Measurements from ENCODE around the gene CHSY1.

CHSY1 gene

DNA sequence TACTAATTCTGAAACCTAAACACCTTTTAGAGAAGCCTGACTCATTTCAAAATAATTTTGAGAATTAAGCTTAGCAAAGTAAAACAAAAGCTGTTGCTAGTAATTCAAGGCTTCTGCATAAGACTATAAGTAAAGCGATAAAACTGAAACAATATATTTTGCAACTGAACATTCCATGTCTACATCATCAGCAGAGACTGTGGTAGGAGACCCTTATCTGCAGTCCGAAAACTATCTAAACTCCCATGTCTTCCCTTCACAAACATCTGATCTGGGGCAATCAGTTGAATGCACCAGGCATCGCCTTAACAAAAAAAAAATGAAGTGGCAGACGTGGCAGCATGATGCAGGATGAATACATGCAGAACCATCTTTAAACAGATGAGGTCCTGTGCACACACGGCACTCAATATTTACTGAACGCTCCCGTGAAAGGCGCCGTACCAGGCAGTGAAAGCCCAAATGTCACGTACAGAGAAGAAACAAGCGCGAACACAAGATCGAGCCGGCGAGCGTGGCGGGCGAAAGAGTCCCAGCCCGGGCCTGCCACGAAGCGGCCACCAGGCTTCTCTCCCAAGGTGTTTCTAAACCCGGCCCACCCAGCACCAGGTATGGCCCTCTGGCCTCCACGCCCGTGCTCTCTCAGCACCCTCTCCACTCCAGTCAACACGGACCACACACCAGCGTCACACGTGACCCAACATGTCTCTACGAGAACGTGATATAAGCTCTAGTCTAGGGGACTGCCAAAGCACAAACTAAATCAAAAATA is 63.0 kb downstream of the CHSY1 start:
- DNase-seq (ENCODE audit: low read depth in 2 of 2) = no peak

DNA sequence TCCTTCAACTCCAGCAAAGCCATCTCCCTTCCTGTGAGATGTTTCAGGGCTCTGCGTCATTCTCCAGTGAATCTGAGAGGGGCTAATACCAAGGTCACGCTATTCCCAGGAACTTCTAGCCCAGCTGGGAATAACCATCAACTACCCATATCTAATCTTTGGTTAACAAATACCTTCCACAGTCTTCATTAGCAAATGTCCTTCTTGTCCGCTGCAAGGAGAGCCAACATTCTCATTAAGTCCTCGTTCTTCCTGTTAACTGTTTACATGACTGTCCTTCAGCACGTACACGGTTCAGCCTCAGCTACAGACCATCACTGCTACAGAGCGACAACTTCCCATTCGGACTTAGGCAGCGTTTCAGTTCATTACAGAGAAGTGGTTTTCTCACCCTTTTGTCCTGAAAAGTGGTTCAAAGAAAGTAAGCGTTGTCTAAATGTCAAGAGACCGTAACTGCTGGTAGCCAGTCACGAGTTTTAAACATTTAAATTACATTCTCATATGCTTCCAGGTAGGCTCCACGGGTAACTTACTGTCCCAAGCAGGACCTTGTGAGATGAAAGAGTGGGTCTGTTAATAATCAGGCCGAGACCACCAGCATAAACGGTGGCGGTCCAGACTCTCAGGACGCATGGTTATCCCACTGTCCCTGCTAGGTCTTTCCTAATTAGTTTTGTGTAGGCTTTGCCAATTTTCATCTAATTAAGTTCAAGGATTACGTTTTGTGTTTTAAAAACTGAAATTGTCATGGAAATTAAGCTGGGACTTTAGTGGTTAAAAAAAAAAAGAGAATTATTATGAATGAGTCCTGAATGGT is 63.8 kb downstream of the CHSY1 start:
- DNase-seq (ENCODE audit: low read depth in 2 of 2) = no peak

DNA sequence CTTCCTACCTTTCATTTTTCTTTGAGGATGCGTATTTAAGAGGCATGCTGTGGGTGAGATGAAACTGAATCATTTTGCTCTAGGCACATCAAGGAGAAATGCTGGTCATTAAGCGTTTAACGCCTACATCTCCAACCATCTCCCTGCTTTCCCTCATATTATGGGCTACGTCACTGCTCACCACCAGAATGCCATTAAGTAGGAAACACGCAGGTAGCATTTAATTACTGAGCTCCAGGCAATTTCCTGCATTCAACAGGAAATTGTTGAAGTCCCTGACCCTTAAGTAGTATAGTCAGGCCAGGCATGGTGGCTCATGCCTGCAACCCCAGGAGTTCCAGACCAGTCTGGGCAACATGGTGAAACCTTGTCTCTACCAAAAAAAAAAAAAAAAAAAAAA is 66.1 kb downstream of the CHSY1 start:
- DNase-seq (ENCODE audit: low read depth in 2 of 2) = no peak

DNA sequence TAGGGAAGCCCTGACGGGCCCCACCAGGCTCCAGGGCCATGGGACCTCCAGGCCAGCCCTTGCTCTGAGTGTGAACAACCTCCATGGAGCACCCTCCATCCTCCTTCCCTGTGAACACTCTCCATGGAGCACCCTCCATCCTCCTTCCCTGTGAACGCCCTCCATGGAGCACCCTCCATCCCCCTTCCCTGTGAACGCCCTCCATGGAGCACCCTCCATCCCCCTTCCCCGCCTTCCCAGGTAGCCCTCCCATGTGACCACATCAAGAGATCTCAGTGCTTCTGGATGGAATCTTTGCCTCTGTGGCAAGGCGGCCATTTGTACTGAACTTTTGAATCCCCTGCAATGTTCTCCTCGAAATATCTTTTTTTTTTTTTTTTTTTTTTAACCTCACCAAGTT is 66.5 kb downstream of the CHSY1 start:
- DNase-seq (ENCODE audit: low read depth in 2 of 2) = no peak

DNA sequence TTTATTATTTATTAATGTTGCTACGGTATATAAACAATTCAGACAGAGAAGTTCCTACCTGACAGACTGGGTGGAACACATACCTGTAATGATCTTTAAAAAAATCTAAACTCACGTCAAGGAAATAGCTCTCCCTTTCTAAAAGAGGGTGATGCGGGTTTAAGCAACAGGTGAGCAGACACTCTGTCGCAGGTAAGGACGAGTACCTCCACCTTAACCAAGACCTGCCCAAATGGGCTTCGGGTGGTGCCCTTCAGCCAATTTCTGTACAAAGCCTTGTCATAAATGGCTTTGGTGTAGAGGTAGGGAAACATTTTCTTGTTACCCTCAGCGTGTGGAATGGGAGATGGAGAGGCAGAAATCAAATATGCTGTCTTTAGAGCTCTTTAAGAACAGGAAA is 67.0 kb downstream of the CHSY1 start:
- DNase-seq (ENCODE audit: low read depth in 2 of 2) = no peak

DNA sequence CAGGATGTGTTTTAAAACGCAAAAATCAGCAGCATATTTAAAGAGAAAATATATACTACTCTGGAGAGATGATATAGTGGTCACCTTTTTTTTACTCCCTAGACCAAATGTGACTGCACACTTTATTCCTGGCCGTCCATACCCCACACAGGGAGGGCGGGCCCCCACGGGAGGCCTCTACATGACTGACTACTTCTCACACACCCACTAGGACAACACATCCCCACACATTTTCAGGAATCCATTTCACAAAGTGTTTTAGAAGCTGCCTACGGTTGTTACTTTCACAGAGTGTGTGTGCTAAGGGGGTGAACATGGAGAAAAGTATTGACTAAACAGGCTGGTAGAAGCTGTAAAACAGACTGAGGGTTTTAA is 67.9 kb downstream of the CHSY1 start:
- no peak for DNase-seq (ENCODE audit: low read depth in 2 of 2)

DNA sequence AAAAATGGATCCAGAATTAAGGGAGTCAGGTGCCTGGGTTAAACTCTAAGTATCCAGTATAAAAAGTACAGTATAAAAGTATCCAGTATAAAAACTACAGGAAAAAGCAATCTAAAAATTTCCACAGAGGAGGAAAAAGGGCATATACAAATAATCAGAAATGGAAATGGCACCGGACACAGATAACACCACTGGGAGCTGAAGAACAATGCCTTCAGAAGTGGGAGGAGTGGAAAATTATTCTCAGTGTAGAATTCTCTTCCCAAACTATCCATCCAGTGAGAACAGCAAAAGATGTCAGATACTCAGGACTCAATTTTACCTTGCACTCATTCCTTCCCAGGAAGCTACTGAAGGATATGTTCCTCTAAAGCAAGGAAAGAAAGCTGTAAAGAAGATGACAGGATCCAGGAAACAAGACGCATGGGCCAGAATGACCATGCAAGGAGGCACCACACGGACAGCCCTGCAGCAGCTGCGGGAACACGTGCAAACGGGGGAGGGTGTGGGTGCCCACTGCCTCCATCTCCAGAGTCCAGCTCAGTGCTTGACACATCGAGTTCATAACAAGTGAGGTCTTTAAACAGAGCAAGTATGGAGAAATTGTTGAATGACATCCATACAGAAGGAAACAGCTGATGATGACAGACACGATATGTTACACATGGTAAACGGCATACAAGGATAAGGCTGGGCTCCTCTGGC is 68.5 kb downstream of the CHSY1 start:
- no peak for DNase-seq (ENCODE audit: low read depth in 2 of 2)

DNA sequence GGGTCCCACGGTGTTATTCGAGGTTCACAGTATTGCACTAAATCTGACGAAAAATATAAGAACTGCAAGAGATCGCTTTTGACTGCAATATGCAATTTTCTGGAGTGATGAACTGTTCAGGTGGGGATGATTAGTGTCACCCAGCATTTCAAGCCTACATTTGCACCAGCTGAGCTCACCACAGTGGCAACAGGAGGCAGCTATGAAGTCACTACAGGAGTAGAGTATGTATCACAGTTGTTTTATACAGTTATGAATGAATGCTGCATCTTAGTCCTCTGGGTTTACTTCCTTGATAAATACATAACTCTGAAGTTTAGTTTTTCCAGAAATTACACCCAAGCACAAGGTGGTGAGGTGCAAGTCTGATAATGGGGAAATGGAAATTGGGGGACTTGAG is 69.6 kb downstream of the CHSY1 start:
- no peak for DNase-seq (ENCODE audit: low read depth in 2 of 2)

DNA sequence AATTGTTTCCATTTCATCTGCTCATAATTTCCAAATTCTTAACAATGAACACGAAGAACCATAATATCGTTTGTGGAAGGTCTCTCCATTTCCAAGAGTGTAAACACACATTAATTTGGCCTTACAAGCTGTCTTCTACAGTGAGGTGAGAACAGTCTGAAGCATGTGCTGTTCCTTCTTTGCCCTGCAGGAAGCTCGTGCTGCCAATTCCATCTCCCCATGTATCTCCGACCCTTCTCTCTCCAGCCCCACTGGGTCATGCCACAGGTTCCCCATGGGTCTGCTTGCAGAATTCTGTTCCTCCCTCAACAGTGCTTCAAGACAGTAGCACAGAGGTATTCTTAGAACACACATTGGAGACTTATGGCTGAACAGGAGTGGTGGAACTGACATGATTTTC is 70.5 kb downstream of the CHSY1 start:
- no peak for DNase-seq (ENCODE audit: low read depth in 2 of 2)

DNA sequence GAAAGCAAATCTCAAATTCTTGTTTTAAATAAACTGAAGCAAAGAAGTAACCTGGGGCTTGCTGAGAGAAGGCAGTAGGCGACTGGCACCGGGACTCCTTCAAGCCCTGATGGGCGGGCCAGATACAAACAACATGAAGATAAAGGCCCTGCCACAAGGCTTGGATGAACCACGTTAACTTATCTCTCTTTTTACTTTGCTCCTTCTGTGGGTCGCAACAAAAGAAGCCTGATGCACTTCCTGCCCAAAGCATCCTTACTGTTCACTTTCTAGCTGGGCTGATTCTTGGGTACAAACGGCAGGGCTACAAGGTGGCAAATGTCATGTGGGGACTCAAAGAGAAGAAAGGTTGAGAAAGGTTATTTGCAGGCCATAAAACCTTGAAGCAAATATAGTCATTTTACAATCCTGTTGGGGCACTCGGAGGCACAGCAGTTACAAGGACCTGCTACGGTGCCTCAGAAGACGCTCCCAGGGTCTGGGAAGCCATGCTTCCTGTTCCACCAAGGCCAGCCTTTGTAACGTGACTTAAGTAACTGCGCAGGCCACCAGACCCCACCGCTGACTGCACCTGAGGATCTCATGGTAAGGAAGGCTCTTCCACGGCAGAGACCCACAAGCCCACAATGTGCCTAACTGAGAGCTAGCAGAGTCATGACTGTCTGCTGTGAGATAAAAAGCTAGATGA is 71.1 kb downstream of the CHSY1 start:
- DNase-seq (ENCODE audit: low read depth in 2 of 2) = no peak

DNA sequence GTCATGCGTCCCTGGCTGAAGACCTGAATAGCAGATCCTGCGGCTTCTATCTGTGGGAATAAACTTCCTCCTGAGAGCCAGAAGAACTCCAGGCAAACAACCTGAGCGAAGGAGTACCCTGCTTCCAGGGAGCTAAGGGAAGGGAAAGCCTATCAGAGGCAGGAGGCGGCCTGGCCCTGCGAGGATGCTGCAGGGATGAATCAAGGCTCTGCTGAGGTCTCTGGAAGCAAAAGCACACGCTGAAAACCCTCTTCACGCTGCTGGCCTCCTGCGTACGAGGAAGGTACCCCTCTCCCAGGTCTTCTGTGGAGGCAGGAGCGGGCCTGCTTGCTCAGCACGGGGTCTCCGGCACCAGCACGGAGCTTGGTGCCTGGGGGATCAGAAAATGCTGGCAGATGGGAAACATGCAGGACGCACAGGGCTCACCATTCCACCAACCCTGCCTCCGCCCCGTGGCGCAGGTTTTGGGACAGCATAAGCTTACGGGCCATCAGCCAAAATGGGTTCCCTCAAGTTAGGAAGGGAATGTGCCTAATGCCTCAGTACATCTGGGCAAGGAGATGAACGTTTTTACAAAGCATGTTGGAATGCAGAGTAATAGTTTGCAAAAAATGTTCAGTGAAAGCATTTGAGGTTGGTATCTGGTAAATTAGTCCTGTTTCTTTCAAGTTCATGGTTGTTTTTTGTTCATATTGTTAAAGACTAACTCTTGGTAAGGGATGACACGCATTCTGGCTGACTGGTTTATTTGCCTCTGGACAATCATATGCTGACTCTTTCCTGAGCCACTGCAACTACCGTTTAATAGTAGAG is 72.3 kb downstream of the CHSY1 start:
- no peak for DNase-seq (ENCODE audit: low read depth in 2 of 2)

DNA sequence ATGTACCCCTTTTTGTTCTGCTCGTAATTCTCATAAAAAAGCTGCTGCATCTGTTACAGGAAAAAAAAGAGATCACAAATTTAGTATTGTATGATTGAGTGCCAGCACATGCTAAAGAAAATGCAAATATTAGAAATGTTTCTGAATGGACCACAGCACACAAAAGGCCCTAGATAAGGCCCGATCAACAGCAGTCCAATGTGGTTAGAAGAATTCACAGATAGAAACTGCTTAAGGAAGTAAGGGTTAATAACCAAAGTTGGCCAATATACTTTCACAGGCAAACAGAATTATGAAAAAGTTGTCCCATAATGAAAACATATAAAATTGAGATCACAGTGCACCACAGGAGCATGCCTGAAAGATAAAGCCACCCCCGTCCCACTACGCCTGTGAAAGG is 72.9 kb downstream of the CHSY1 start:
- DNase-seq (ENCODE audit: low read depth in 2 of 2) = no peak

DNA sequence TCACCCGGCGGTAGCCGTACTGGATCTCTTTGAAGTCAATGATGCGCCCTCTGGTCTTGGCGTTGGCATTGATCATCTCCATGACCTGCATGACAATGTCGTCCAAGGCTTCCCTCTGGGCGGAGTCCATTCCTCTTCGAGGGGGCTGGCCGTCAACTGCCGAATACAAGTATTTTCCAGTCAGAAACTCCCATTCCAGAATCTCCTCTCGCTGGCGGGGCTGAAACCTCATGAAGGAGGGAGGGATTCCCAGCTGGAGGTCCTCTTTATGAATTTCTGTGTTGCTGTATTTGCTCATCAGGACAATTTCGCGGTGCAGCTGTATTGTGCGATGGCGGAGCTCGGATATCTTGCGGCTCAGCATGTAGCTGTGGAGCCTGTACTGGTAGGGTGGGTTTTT is 73.4 kb downstream of the CHSY1 start:
- no peak for DNase-seq (ENCODE audit: low read depth in 2 of 2)

DNA sequence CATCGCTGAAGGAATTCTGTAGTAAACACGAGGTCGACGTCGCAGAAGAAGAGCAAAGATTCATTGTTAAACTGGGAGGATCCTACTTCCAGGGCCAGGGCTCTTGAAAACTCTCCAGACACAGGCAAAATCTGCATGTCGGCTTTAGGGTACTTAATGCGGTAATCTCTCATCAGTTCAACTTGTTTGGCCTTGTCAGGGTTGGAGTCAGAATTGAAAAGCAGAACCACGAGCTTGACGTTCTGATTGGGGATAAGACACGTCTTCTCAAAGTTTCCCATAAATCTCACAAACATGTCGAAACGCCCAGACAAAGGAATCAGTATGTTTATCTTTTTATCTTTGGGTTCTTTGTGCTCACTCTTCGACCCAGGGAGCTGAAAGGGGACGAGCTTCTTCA is 74.0 kb downstream of the CHSY1 start:
- DNase-seq (ENCODE audit: low read depth in 2 of 2) = no peak

DNA sequence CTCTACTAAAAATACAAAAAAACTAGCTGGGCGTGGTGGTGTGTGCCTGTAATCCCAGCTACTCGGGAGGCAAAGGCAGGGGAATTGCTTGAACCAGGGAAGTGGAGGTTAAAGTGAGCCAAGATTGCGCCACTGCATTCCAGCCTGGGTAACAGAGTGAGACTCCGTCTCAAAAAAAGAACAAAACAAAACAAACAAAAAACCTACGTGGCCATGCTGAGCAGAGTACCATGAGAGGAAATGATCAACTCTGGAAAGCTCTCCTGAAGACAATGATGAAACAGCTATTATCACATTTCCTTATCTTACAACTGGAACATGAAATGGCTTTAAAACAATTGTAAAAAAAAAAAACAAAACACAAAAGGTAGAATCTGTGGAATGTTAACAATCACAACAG is 75.2 kb downstream of the CHSY1 start:
- DNase-seq (ENCODE audit: low read depth in 2 of 2) = no peak

DNA sequence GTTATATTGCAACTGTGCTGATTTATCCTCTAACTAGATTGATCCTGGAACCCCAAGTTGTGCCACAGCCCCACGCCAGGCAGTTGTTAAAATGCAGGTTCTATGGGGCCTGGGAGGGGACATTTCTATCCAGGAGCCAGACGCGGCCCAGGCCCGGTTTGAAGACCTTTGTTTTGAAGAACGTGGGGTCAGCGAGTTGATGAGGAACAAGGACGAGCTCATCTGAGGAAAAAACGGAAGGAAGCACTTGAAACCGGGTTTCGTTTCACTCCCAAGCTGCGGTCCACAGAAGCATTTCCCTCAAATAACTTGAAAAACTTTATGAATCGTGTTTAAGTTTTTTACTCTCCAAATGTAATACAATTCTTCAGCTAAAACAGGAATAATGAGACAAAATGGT is 76.4 kb downstream of the CHSY1 start:
- DNase-seq (ENCODE audit: low read depth in 2 of 2) = no peak

DNA sequence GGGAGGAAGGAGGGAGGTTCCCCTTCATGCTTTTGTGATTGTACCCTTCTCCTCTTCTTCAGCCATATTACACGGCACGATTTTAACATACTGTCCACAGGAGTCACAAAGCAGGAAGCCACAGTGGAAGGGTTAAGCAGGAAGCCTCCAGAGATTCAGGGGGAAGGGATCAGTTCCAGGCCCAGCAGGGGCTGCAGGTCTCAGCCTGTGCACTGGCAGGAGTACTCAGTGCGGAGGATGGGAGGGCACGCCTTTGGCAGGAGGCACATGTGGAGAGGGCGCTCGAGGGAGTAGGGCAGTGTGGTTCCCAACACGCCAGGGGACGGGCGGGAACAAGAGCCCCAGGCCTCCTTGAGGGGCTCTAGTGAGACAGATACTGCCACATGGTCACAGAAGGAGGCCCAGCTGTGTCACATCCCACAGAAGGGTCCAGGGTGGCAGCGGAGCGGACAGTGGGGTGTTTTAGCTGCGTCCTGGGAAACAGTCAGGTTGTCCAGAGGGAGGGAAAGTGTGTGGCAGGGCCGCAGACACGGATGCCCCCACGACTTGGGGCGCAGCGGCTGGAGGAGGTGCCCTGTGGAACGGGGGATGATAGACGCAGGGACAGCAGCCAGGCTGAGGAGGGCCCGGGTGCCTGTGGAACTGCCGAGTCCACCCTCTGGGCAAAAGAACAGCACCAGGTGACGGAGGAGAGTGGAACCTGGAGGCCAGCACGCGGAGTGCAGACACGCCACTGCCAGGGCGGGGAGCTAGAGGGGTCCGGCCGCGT is 77.5 kb downstream of the CHSY1 start:
- DNase-seq (ENCODE audit: low read depth in 2 of 2) = no peak

DNA sequence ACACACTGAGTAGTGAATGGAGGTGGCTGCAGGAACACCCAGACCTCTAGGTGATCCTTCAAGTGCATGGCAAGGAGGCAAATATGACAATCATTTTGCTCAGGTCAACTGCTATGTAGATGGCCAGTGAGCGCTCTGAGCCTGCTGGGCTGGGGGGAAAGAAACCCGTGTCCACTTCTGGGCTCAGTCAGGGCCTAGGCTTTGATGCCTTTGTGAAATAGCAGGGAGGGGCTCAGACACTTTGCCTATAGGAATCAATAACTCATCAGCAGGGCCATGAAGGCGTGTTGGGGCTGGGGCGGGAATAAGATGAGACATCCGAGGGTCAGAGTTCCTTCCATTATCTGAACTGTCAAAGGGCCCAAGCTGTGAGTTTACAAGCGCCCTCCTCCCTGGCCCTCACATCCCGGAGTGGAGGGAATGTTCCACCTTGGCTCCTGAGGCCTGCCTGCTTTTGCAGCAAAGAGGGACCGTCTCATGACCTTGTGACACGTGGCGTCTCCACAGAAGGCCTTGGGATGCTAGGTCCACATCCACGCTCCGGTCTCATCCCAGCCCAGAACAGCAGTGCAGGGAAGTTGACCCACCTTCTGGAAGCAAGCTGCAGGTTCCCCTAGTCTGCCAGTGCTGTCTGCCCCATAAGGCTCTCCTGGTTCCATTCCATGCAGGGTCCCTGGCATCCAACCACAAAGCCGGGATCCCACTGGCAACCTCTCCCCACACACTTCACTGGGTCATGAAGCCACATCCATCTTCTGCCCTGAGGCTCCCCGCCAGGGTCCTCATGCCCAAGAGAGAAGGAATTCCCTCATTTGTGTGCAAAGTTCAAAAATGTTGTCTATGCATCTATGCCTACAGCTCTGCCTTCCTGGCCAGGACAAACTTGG is 78.4 kb downstream of the CHSY1 start:
- DNase-seq (ENCODE audit: low read depth in 2 of 2) = no peak

DNA sequence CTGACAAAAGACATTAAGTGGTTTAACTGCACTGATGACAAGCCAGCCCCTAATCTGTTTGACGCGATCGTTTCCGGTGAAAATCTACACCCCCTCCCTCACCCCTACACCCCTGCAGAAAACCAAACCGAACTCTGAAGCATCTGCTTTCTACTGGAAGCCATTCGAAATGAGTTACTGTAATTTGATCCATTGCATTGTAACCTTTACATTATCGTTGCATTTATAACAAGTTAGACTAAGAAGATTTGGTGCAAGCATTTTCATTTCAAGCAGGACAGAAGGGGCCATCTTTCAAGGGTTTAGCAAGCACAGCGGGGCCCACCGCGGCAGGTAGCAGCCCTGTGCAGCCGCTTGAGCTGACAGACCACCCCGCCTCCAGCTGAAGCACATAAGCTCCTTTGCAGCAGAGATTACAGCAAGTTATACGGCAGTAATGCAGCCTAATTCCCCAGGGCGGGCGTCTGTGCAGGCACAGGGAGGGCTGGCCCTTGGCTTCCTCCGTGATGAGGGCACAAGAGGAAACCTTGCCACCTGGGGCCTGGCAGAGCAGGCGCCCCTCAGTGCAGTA is 79.3 kb downstream of the CHSY1 start:
- DNase-seq (ENCODE audit: low read depth in 2 of 2) = no peak

Measured in activated CD4-positive, alpha-beta T cell treated with anti-CD3 and anti-CD28 coated beads for 24 hours (primary cell).